Activated CD4-positive, alpha-beta T cell treated with anti-CD3 and anti-CD28 coated beads, Interleukin-2, amount 10 ng/mL, durations not matched to agents 24 days and 14 days (primary cell): ENCODE results near the gene PLD1. TPM values are rescaled to one million over a fixed set of nuclear protein-coding genes. Genes with fewer than 3 reads are reported as not detected.
"Not testable (repeated sequence)": the region's sequence is repeated elsewhere in the genome, so short reads cannot be mapped to it uniquely, and the experiment has no call there.

Source experiments
- DNase-seq: peaks from one replicate; pipeline ENCODE4 v3.0.0; 2022
- H3K27ac Mint-ChIP-seq: one replicate; pipeline ENCODE4 v1.8.0; 2022; ENCODE audit warnings: mild to moderate bottlenecking, mixed read lengths
- H3K27me3 Mint-ChIP-seq: one replicate; pipeline ENCODE4 v1.8.0; 2022; ENCODE audit warnings: mixed read lengths
- H3K36me3 Mint-ChIP-seq: one replicate; pipeline ENCODE4 v1.8.0; 2022; ENCODE audit warnings: low read depth, mild to moderate bottlenecking, mixed read lengths
- H3K4me1 Mint-ChIP-seq: one replicate; pipeline ENCODE4 v1.8.0; 2021; ENCODE audit warnings: mixed read lengths
- H3K4me3 Mint-ChIP-seq: one replicate; pipeline ENCODE4 v1.8.0; 2022; ENCODE audit warnings: mild to moderate bottlenecking, moderate library complexity, mixed read lengths
- H3K9me3 Mint-ChIP-seq: one replicate; pipeline ENCODE4 v1.8.0; 2021; ENCODE audit warnings: mixed read lengths
- intact Hi-C: fragments of 100-400 bp; cut with micrococcal nuclease; formaldehyde crosslinking; loops from one replicate; pipeline ENCODE4 v1.15.1; 2023
- total RNA-seq: library from RNA; stranded (reverse); gene quantifications from 2 replicates; pipeline ENCODE4 v1.2.3, GENCODE V29; 2022

Gene PLD1
- total RNA-seq, 1 donor from 2014 or later: 0.09 TPM

DNA sequence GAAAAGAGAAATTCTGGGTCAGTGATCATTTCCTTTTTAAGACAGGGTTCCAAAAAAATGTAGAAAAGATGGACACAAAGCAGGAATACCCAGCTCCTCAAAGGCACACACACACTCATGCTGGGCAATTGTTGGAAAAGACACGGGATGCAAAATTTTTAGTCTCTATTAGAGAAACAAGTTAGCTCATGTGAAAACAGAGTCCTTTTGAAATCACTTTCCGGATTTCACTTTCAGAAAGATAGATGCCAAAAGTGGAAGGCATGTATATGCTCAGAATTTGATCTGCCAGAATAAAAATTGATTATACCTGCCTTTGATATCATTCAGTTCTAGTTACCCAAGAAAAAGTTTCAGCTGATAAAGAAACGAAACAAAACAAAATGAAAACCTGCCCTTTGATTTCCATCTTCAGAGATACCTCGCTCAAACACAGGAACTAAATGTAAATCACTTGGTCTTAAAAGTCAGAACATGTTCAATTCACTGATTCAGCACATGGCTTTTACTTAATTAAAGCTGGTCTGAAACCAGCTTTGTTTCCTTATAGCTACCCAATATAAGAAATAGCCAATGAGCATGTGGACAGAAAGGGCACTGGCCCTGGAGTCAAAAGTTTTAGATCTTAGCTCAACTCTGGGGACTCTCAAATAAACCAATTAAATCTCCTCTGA lies 52.8 kb downstream of the PLD1 start:
- no peaks in the 10 kb centered on the region for H3K36me3 Mint-ChIP-seq
- no peak overlapping the region for H3K4me3 Mint-ChIP-seq
- no peak overlapping the region for H3K27ac Mint-ChIP-seq
- H3K4me1 Mint-ChIP-seq: no peaks in the 10 kb centered on the region
- H3K27me3 Mint-ChIP-seq: peaks cover 18% of the 10 kb centered on the region
- intact Hi-C loops: no loop called here
- H3K9me3 Mint-ChIP-seq: no peaks in the 10 kb centered on the region
- no peak for DNase-seq

DNA sequence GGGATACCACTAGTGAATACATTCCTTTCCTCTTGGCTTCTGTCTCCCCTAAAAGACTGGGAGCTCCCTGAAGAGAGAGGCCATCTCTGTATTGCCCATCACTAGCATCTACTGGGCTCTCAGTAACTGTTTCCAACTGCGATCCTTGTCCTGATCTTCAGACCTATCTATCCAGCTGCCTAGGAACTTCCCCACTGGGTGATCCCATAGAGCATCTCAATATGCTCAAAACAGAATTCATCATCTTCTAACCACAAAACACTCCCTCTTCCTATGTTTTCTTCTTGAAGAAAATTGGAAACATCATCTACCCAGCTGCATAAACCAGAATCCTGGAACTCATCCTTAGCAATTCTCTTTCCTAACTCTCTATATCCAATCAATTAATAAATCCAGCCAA lies 54.6 kb downstream of the PLD1 start:
- Mint-ChIP-seq H3K27me3 (peaks cover 14% of the 10 kb centered on the region), H3K27ac (no peak overlapping the region), H3K9me3 (no peaks in the 10 kb centered on the region), H3K4me1 (no peaks in the 10 kb centered on the region), H3K36me3 (no peaks in the 10 kb centered on the region), H3K4me3 (no peak overlapping the region)
- no peak for DNase-seq
- intact Hi-C loops: no loop called here

DNA sequence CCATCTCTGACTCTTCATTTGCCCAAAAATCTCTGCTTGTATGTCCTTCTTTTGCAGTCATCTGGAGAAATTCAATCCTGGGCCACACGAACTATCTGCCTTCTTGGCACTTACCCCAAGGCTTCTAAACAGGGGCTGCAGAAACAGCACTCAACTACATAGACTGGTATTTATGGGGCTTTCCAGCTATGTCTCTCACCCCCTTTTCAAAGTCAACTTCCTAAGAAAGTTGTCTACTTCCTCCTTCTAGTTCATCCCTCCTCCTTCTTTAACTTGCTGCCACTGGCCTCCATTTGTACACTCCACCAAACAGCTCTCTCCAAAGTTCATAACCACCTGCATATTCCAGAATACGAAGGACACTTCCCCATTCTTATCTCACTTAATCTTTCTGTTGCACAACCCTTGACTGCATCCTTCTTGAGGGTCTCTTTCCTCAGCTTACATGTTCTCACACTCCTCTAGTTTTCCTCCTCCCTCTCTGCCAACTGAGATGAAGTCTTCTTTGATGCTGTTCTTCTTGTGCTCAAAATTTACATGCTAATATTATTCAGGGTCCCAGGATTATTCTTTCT lies 55.2 kb downstream of the PLD1 start:
- Mint-ChIP-seq H3K4me1 (no peaks in the 10 kb centered on the region), H3K27ac (no peak overlapping the region), H3K9me3 (no peaks in the 10 kb centered on the region), H3K36me3 (no peaks in the 10 kb centered on the region), H3K27me3 (peaks cover 13% of the 10 kb centered on the region), H3K4me3 (no peak overlapping the region)
- DNase-seq: no peak
- intact Hi-C loops: no loop called here

DNA sequence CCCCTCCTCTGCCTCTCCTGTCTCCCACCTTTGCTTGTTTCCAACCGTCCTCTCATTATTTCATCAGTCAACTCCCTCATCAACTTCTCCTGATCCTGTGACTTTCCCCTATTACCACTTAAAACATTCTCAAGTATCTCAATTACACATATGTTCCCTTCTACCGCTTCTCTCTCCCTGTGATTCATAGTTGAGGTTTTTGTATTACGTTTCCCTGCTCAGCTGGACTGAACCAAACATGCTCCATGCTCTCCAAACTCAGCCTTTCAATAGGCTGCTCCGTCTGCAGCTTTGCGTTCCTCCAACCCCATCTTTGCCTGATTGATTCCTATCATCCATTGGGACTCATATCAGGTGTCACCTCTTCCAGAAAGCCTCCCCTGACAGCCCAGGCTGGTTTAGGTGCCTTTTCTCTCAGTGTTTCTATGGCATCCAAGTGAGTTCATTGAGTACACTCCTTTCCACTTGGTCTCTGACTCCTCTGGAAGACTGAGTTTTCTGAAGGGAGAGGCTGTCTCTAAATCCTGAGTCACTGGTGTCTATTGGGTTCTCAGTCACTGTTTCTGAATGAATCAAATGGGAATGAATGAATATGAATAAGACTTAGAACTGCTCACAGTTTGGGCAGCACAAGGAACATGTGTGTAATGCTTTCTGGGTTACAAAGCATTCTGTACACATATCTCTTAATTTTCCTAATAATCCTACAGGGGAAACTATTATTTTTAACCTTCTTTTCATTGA lies 56.4 kb downstream of the PLD1 start:
- Mint-ChIP-seq H3K36me3 (no peaks in the 10 kb centered on the region), H3K27ac (no peak overlapping the region), H3K27me3 (peaks cover 18% of the 10 kb centered on the region), H3K4me1 (no peaks in the 10 kb centered on the region), H3K4me3 (no peak overlapping the region), H3K9me3 (no peaks in the 10 kb centered on the region)
- intact Hi-C loops: no loop called here
- DNase-seq: no peak

DNA sequence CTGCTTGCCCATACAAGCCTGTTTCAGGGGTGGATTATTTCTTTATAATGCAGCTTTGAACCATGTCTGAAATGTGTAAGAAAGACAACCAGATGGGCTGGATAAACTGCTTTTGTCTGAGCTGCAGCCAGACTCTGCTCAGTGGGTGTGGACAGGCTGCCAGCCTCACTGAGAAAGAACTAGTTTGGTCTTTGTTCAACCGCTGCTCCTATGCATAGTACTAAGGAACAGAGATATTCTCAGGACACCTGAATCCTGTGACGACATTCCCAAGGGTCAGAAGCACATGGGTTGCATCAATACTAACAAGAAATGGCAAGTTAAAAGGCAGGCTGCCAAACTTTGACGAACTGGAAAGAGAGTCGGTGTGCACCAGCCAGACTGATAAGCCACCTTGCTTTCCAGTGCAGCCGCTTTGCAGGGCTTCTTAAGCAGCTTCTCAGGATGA lies 57.2 kb downstream of the PLD1 start:
- intact Hi-C loops: no loop called here
- H3K4me3 Mint-ChIP-seq: no peak overlapping the region
- H3K36me3 Mint-ChIP-seq: no peaks in the 10 kb centered on the region
- DNase-seq: no peak
- peaks cover 14% of the 10 kb centered on the region for H3K27me3 Mint-ChIP-seq
- no peak overlapping the region for H3K27ac Mint-ChIP-seq
- H3K4me1 Mint-ChIP-seq: no peaks in the 10 kb centered on the region
- no peaks in the 10 kb centered on the region for H3K9me3 Mint-ChIP-seq

DNA sequence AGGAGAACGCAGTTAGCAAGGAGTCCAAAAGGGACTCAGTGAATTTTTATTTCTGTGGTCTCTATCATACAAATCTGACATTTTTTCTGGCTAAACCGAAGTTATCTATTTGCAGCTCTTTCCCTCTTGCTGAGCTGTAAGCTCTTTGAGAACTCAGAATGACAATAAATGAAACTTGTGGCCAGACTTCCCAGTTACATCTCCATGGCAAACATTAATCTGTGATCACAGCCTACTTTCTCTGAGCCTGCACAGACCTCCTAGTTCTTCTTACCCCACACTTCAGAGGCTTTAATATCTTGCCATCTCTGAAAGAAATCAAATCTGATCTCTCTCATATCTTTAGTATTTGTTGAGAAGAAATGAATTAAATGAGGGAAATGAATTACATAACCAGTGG lies 58.0 kb downstream of the PLD1 start:
- no peak for DNase-seq
- intact Hi-C loops: no loop called here
- H3K36me3 Mint-ChIP-seq: no peaks in the 10 kb centered on the region
- H3K27me3 Mint-ChIP-seq: peaks cover 17% of the 10 kb centered on the region
- H3K4me3 Mint-ChIP-seq: no peak overlapping the region
- H3K27ac Mint-ChIP-seq: no peak overlapping the region
- H3K9me3 Mint-ChIP-seq: no peaks in the 10 kb centered on the region
- no peaks in the 10 kb centered on the region for H3K4me1 Mint-ChIP-seq

DNA sequence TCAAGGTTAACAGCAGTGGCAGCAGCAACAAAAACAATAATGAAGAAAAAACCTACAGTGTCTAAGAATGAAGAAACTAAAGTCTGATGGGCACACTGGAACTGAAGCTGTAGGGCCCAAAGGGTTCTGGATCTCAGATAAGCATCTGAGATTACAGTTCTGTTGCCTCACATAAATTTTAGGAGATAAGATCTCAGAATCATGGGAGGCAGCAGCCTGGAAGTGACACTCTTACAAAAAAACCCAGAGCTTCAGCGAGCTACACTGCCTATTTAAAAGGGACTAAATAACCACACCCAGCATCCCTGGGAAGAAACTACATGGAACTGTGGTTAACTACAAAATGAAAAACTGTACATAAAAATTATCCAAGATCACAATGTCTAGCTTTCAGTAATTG lies 61.2 kb downstream of the PLD1 start:
- no peaks in the 10 kb centered on the region for H3K36me3 Mint-ChIP-seq
- no peak for DNase-seq
- H3K9me3 Mint-ChIP-seq: no peaks in the 10 kb centered on the region

DNA sequence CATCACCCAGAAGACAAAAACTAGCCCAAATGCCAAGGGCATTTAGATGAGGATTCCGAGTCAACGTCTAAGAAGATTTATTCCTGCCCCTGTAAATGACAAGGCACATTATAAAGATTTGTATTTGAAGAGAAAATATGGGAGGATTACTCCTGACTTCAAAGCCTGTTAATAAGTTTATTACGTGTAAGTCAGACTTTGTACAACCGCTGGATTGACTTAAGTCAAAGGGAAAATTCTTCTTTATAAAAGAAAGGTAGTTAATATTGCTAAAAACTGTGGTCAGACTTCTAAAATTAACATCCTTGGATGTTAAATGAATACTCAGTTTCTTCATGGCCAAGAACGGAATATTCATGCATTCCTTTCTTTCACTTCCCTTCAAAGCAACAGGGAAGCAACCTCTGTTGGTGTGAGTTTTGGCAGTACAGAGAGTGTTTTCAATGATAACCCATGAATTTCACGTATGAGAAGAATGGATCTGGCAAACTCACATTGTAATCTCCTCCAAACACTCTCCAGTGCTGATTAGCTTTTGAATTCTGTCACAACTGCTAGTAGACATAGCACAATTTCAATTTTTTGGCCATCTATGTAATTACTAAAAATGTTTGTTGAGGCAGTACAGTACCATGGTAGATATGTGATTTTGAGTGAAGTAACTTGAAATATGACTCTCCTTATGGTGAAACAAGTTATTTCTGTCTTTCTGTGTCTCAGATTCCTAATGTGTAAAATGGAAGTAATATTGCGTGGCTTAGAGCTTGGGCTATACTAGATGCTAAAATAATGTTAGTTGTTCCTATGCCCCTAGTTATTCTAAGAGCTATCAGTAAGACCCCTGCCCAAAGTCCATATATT lies 62.0 kb downstream of the PLD1 start:
- intact Hi-C loops: no loop called here
- no peak overlapping the region for H3K27ac Mint-ChIP-seq
- no peak for DNase-seq
- H3K4me3 Mint-ChIP-seq: no peak overlapping the region
- no peaks in the 10 kb centered on the region for H3K4me1 Mint-ChIP-seq
- no peaks in the 10 kb centered on the region for H3K9me3 Mint-ChIP-seq
- H3K27me3 Mint-ChIP-seq: peaks cover 22% of the 10 kb centered on the region
- no peaks in the 10 kb centered on the region for H3K36me3 Mint-ChIP-seq

More for the DNA sequence above, 61.2 kb downstream of the PLD1 start:
- Mint-ChIP-seq H3K27ac (no peak overlapping the region), H3K4me1 (no peaks in the 10 kb centered on the region), H3K27me3 (peaks cover 20% of the 10 kb centered on the region), H3K4me3 (no peak overlapping the region)
- intact Hi-C loops: no loop called here

DNA sequence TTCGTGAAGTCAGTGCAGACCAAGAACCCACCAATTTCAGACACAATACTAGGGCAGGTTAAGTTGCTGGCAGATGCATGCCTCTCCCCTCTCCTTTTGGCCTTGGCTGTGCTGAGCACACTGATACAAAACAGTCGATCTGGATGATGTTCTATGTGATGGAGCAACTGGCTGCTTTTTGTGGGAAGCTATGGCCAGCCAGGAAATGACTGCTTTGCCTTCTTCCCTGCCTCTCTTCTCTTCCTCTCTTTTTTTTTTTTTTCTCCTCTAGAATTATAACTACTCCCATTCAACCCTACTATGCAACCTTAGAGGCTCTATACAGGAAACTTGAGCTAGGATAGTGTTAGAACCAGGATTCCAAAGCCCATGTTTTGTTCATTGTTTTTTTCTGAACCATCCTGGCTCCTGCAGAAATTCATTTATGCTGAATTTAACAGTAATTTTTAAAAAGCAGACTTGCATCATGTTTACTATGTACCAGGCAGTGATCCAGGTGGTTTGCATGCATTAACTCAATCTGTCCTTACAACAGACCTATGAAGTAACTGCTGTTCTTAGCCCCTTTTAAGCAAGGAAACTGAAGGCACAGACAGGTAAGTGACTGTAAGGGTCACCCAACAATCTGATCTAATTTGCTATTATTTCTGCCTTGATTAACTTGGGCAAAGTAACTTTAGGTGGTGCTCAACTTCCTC lies 62.9 kb downstream of the PLD1 start:
- peaks cover 20% of the 10 kb centered on the region for H3K27me3 Mint-ChIP-seq
- H3K27ac Mint-ChIP-seq: no peak overlapping the region
- no peaks in the 10 kb centered on the region for H3K9me3 Mint-ChIP-seq
- no peak for DNase-seq
- intact Hi-C loops: no loop called here
- no peaks in the 10 kb centered on the region for H3K4me1 Mint-ChIP-seq
- no peak overlapping the region for H3K4me3 Mint-ChIP-seq
- H3K36me3 Mint-ChIP-seq: no peaks in the 10 kb centered on the region

DNA sequence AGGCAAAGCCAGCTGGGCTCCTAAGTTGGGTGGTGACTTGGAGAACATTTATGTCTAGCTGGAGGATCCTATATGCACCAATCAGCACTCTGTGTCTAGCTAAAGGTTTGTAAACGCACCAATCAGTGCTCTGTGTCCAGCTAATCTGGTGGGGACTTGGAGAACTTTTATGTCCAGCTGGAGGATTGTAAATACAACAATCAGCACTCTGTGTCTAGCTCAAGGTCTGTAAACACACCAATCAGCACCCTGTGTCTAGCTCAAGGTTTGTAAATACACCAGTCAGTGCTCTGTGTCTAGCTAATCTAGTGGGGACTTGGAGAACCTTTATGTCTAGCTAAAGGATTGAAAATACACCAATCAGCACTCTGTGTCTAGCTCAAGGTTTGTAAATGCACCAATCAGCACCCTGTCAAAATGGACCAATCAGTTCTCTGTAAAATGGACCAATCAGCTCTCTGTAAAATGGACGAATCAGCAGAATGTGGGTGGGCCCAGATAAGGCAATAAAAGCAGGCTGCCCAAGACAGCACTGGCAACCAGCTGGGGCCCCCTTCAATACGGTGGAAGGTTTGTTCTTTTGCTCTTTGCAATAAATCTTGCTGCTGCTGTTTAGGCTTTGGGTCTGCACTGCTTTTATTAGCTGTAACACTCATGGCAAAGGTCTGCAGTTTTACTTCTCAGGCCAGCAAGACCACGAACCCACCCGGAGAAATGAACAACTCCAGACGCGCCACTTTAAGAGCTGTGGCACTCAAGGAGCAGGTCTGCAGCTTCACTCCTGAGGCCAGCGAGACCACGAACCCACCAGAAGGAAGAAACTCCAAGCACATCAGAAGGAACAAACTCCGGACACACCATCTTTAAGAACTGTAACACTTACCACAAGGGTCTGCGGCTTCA lies 63.7 kb downstream of the PLD1 start:
- H3K4me1 Mint-ChIP-seq, DNase-seq, H3K36me3 Mint-ChIP-seq, H3K4me3 Mint-ChIP-seq, H3K9me3 Mint-ChIP-seq, intact Hi-C loops, H3K27ac Mint-ChIP-seq: not testable (repeated sequence)
- H3K27me3 Mint-ChIP-seq: peaks cover 18% of the 10 kb centered on the region

DNA sequence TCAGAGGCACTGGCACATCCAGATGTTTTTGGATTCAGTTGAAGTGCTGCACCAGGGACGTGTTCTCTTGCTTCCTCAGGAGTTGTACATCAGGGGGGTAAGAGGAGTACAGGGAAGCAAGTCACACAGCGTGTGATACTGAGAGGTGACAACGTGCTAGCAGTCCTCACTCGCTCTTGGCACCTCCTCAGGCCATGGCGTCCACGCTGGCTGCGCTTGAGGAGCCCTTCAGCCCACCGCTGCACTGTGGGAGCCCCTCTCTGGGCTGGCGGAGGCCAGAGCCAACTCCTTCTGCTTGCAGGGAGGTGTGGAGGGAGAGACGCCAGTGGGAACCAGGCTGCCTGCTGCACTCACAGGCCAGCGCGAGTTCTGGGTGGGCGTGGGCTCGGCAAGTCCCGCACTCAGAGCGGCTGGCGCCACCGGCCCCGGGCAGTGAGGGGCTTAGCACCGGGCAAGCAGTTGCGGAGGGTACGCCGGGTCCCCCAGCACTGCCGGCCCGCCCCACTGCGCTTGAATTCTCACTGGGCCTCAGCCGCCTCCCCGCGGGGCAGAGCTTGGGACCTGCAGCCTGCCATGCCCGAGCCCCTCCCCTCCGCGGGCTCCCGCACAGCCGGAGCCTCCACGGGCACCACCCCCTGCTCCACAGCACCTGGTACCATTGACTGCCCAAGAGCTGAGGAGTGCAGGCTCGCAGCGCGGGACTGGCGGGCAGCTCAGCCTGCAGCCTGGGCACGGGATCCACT lies 64.5 kb downstream of the PLD1 start:
- H3K36me3 Mint-ChIP-seq: no peaks in the 10 kb centered on the region
- no peak overlapping the region for H3K4me3 Mint-ChIP-seq
- DNase-seq: no peak
- intact Hi-C loops: no loop called here
- no peaks in the 10 kb centered on the region for H3K4me1 Mint-ChIP-seq
- H3K9me3 Mint-ChIP-seq: no peaks in the 10 kb centered on the region
- peaks cover 20% of the 10 kb centered on the region for H3K27me3 Mint-ChIP-seq
- no peak overlapping the region for H3K27ac Mint-ChIP-seq

DNA sequence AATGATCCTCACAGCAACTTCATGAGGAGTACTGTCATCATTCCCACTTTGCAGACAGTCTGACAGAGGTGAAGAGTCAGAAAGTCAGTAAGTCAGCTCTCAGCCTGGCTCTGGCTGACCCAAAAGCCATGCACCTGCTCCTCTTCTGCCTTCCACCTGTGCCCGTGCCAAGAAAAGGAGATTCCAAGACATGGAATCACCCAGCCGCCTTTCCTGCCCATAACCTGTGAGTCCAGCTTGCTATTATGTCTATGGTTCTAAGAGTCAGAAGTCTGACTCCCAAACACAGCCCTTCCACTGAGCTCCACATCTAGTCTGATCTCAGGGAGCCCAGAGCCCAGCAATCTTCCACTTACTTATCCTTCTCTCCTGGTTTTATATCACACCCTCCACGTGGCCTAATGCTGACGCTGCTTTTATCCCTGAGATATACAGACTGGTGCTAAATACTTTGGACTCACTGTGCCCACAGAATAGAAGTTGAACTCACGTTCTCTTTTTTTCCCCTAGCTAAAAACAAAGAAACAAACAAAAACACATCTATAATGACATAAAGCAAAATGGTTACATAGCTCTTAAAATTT lies 66.0 kb downstream of the PLD1 start:
- DNase-seq: no peak
- Mint-ChIP-seq H3K4me1 (no peaks in the 10 kb centered on the region), H3K27me3 (peaks cover 16% of the 10 kb centered on the region), H3K36me3 (no peaks in the 10 kb centered on the region), H3K4me3 (no peak overlapping the region), H3K27ac (no peak overlapping the region), H3K9me3 (no peaks in the 10 kb centered on the region)
- intact Hi-C loops: no loop called here
